AG04449 (cell line): ENCODE measurements around the gene ARHGEF7.

Source experiments
- CTCF ChIA-PET: fragments of 350-600 bp; formaldehyde crosslinking; extraction: SDS; loops from one replicate; lab custom pipeline; 2021; ENCODE audit warnings: antibody characterized with exemption; lab: Yijun Ruan, JAX
- POLR2A ChIA-PET: fragments of 400-600, 350-600 bp; formaldehyde crosslinking; extraction: SDS; loops from one replicate; lab custom pipeline; 2020; ENCODE audit warnings: antibody characterized with exemption, inconsistent platforms; lab: Yijun Ruan, JAX
- DNase-seq: peaks from one replicate; pipeline ENCODE4 v3.0.0-alpha.2; 2010; ENCODE audit warnings: low read depth, low spot score
- H3K4me3 ChIP-seq: 2 replicates; pipeline ENCODE4 v1.5.1; 2011; ENCODE audit warnings: low read depth, mild to moderate bottlenecking, control low read depth, low read length
- CTCF ChIP-seq: IDR thresholded peaks from one replicate; pipeline ENCODE4 v1.5.1; 2011; ENCODE audit warnings: mild to moderate bottlenecking, moderate library complexity, low read length, control low read depth, inconsistent platforms; ENCODE audit not compliant: insufficient read depth; ENCODE audit errors: missing control alignments

The ARHGEF7 gene

GRCh38 chr13:111303559-111303958 is 188.4 kb downstream of the ARHGEF7 start:
- no peak for TF ChIP-seq CTCF
- CTCF ChIA-PET, result interaction anchor here (1.8 kb wide), 1 partner anchor 79 kb away, joined by 6 read pairs; no protein-coding TSS in a partner anchor
- POLR2A ChIA-PET, result no interaction called here
- DNase-seq, result no peak
- H3K4me3 ChIP-seq, result no peak overlapping the region

- ChIA-PET POLR2A (no interaction called here), CTCF (no interaction called here)
- TF ChIP-seq CTCF, result no peak
- no peak for DNase-seq
- H3K4me3 ChIP-seq, result no peak overlapping the region
These were observed 189.0 kb downstream of the ARHGEF7 start for GRCh38 chr13:111304041-111304544.

DNA sequence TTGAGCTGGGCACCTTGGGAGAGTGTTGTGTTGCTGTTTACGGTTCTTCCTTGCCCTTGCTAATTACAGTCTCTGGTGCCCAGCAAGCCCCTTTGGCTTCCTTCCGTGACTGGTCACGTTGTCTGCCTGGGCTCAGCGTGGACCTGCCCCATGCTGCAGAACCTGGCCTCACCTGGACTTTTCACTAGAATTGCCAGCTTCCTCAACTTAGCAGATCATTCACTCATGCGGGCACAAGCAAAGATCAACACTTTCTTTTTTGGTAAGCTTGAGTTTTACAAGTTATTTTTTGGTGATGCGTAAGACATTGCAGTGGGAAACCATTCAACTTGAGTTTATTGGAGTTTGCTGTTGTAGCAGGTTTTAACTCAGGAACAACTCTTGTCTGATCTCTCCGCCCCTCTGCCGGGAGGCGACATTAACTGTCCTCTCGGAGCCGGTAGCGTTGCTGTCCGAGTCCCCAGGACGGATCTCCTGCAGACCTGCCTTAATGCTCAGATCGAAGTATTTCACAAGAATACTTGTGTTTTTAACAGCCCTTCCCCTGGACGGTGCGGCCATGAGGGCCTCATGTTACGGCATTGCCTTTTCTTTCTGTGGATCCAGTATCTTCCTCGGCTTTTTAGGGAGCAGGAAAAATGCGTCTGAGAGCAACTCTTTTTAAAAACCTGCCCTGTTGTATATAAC is 189.6 kb downstream of the ARHGEF7 start:
- ChIA-PET POLR2A (no interaction called here), CTCF (no interaction called here)
- no peak for TF ChIP-seq CTCF
- H3K4me3 ChIP-seq, result no peak overlapping the region
- no peak for DNase-seq

GRCh38 chr13:111312944-111313590 is 198.0 kb downstream of the ARHGEF7 start:
- no peak for TF ChIP-seq CTCF
- POLR2A ChIA-PET, result interaction anchor here (0.9 kb wide), 1 partner anchor 11 kb away, joined by 3 read pairs; no protein-coding TSS in a partner anchor
- H3K4me3 ChIP-seq, result no peak overlapping the region
- CTCF ChIA-PET, result no interaction called here
- DNase-seq, result no peak

- no peak for TF ChIP-seq CTCF
- DNase-seq, result no peak
- CTCF ChIA-PET, result no interaction called here
- POLR2A ChIA-PET, result interaction anchor here (0.9 kb wide), 1 partner anchor 11 kb away, joined by 3 read pairs; no protein-coding TSS in a partner anchor
- H3K4me3 ChIP-seq, result no peak overlapping the region
These were observed 198.9 kb downstream of the ARHGEF7 start for GRCh38 chr13:111313911-111314425.

- no peak overlapping the region for H3K4me3 ChIP-seq
- peak; percentile 52 for DNase-seq
- ChIA-PET CTCF (no interaction called here), POLR2A (no interaction called here)
- TF ChIP-seq CTCF, result no peak
These were observed 199.7 kb downstream of the ARHGEF7 start for GRCh38 chr13:111314852-111315251.
